GM13976 (cell line): ENCODE results near the gene PCDHB10.
"Not testable (repeated sequence)": the region's sequence is repeated elsewhere in the genome, so short reads cannot be mapped to it uniquely, and the experiment has no call there.

Experiments
- DNase-seq: peaks from one replicate; pipeline ENCODE4 v3.0.0; 2012; ENCODE audit warnings: low spot score
- CTCF ChIP-seq: IDR thresholded peaks from 2 replicates; pipeline ENCODE4 v1.5.1; 2012; ENCODE audit warnings: borderline replicate concordance, mild to moderate bottlenecking; ENCODE audit not compliant: insufficient read depth; ENCODE audit errors: extremely low read depth, missing control alignments, control extremely low read depth
- in situ Hi-C: fragments of 300-500 bp; cut with MboI; formaldehyde crosslinking; loops from one replicate; pipeline ENCODE4 v1.12.0; 2022; ENCODE audit warnings: low sequenced_read_pairs, mixed read lengths, inconsistent platforms; ENCODE audit not compliant: unreplicated experiment

The PCDHB10 gene

GRCh38 chr5:141192110-141192725, at the start of gene PCDHB10:
Gene PCDHB10, plus strand, starts transcription at chr5:141192353. Its CDS starts 200 bp downstream, at chr5:141192553.
- TF ChIP-seq CTCF, result no peak
- no peak for DNase-seq
- in situ Hi-C loops, result no loop called here

- DNase-seq, result no peak
- TF ChIP-seq CTCF, result no peak
- in situ Hi-C loops, result no loop called here
Observed at GRCh38 chr5:141149812-141150211, 42.3 kb upstream of the PCDHB10 start, which contains the start of gene PCDHB6. Gene PCDHB6, plus strand, starts transcription at chr5:141150057. Its CDS starts 201 bp downstream, at chr5:141150258.

- TF ChIP-seq CTCF, result no peak
- no peak for DNase-seq
- in situ Hi-C loops, result no loop called here
Observed at GRCh38 chr5:141150224-141150992, 41.7 kb upstream of the PCDHB10 start.

- TF ChIP-seq CTCF, result no peak
- in situ Hi-C loops, result no loop called here
- no peak for DNase-seq
Observed at GRCh38 chr5:141150993-141151325, 41.2 kb upstream of the PCDHB10 start.

- DNase-seq, result not testable (repeated sequence)
Observed at GRCh38 chr5:141151632-141152031, 40.5 kb upstream of the PCDHB10 start.

GRCh38 chr5:141152096-141152495, 40.1 kb upstream of the PCDHB10 start:
- DNase-seq, in situ Hi-C loops: not testable (repeated sequence)

More at GRCh38 chr5:141151632-141152031, 40.5 kb upstream of the PCDHB10 start:
- in situ Hi-C loops, result not testable (repeated sequence)

- in situ Hi-C loops, result no loop called here
- DNase-seq, result no peak
- TF ChIP-seq CTCF, result no peak
Observed at GRCh38 chr5:141155540-141156374, 36.4 kb upstream of the PCDHB10 start.

- DNase-seq, in situ Hi-C loops: not testable (repeated sequence)
Observed at GRCh38 chr5:141157356-141157755, 34.8 kb upstream of the PCDHB10 start.

GRCh38 chr5:141157901-141158300, 34.3 kb upstream of the PCDHB10 start:
- DNase-seq, in situ Hi-C loops: not testable (repeated sequence)
